Activated CD4-positive, CD25-positive, alpha-beta regulatory T cell treated with anti-CD3 and anti-CD28 coated beads, Interleukin-2, amount 50 U/mL, for 16 hours (primary cell): Measurements from ENCODE around the gene DCST2.

Experiments used
- DNase-seq: peaks from one replicate; pipeline ENCODE4 v3.0.0-alpha.2; 2020; ENCODE audit warnings: low read depth, low spot score

DCST2 gene

GRCh38 chr1:155033524-155033923 is at the start of gene DCST2, which contains the start of gene DCST1:
TSS of gene DCST2 (minus strand) at chr1:155033781. CDS start at chr1:155033701, 80 bp downstream.
TSS of gene DCST1 (plus strand) at chr1:155033824. CDS start at chr1:155034037, 213 bp downstream.
- no peak for DNase-seq

- no peak for DNase-seq
Observed at GRCh38 chr1:155083052-155083541, 49.5 kb upstream of the DCST2 start.

- DNase-seq: no peak
Observed at GRCh38 chr1:155082301-155083051, 48.9 kb upstream of the DCST2 start.

GRCh38 chr1:155081472-155082300 is 48.1 kb upstream of the DCST2 start:
- DNase-seq: no peak

GRCh38 chr1:155080312-155081228 is 47.0 kb upstream of the DCST2 start:
- DNase-seq: no peak

GRCh38 chr1:155079487-155080311 is 46.1 kb upstream of the DCST2 start:
- DNase-seq: no peak

- DNase-seq: no peak
Observed at GRCh38 chr1:155079210-155079486, 45.6 kb upstream of the DCST2 start.

- no peak for DNase-seq
Observed at GRCh38 chr1:155078469-155079209, 45.1 kb upstream of the DCST2 start, which contains the start of gene EFNA3. TSS of gene EFNA3 (plus strand) at chr1:155078837. CDS start at chr1:155078942, 105 bp downstream.

GRCh38 chr1:155077758-155078445 is 44.3 kb upstream of the DCST2 start:
- DNase-seq: no peak

- DNase-seq: no peak
Observed at GRCh38 chr1:155077346-155077745, 43.8 kb upstream of the DCST2 start.

- no peak for DNase-seq
Observed at GRCh38 chr1:155076371-155076770, 42.8 kb upstream of the DCST2 start.

GRCh38 chr1:155075535-155075934 is 42.0 kb upstream of the DCST2 start:
- DNase-seq: no peak

GRCh38 chr1:155073377-155074242 is 40.0 kb upstream of the DCST2 start:
- no peak for DNase-seq

GRCh38 chr1:155072531-155073289 is 39.1 kb upstream of the DCST2 start:
- no peak for DNase-seq

- no peak for DNase-seq
Observed at GRCh38 chr1:155071701-155072100, 38.1 kb upstream of the DCST2 start.

GRCh38 chr1:155070721-155071569 is 37.4 kb upstream of the DCST2 start:
- DNase-seq: peak; percentile 40

- DNase-seq: no peak
Observed at GRCh38 chr1:155070158-155070621, 36.6 kb upstream of the DCST2 start.
